Measurements from ENCODE around the gene FERMT3. TPM values are rescaled to one million over a fixed set of nuclear protein-coding genes. Genes with fewer than 3 reads are reported as not detected.

Gene FERMT3
- total and polyA plus RNA-seq, 2 of the 13 experiments (the other 11 are each of a cell fraction or from before 2014, with no cell fraction given): 0.29 TPM; not detected in 1

GRCh38 chr11:64226507-64227051 lies 20.1 kb downstream of the FERMT3 start (continued):
- TF ChIP-seq, protein P1, sequence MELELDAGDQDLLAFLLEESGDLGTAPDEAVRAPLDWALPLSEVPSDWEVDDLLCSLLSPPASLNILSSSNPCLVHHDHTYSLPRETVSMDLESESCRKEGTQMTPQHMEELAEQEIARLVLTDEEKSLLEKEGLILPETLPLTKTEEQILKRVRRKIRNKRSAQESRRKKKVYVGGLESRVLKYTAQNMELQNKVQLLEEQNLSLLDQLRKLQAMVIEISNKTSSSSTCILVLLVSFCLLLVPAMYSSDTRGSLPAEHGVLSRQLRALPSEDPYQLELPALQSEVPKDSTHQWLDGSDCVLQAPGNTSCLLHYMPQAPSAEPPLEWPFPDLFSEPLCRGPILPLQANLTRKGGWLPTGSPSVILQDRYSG (CRISPR knock-in tag; IDR thresholded peaks at IDR 0.05): no peak
- TF ChIP-seq ZGPAT (CRISPR knock-in tag; IDR thresholded peaks at IDR 0.05) (no peak), ZEB1 (IDR thresholded peaks at IDR 0.05; ENCODE audit: insufficient replicate concordance, low read depth) (no peak), DNMT3B (CRISPR knock-in tag; conservative IDR thresholded peaks at IDR 0.05) (no peak), ZFP36 (IDR thresholded peaks at IDR 0.05; ENCODE audit: borderline replicate concordance, low read depth, low read length, partially characterized antibody) (no peak), ZNF354B (CRISPR knock-in tag; IDR thresholded peaks at IDR 0.05) (no peak), ZNF724P (CRISPR knock-in tag; IDR thresholded peaks at IDR 0.05; ENCODE audit: borderline replicate concordance) (no peak), KLF12 (CRISPR knock-in tag; IDR thresholded peaks at IDR 0.05; ENCODE audit: borderline replicate concordance) (peak; percentile 49; the same call in 1 of the 2 replicates), ZNF839 (CRISPR knock-in tag; IDR thresholded peaks at IDR 0.05; ENCODE audit: borderline replicate concordance) (no peak), ZNF569 (CRISPR knock-in tag; IDR thresholded peaks at IDR 0.05; ENCODE audit: borderline replicate concordance) (no peak), THYN1 (CRISPR knock-in tag; IDR thresholded peaks at IDR 0.05; ENCODE audit: borderline replicate concordance, low read depth) (no peak), ZNF160 (CRISPR knock-in tag; IDR thresholded peaks at IDR 0.05) (no peak), ZNF432 (CRISPR knock-in tag; IDR thresholded peaks at IDR 0.05; ENCODE audit: borderline replicate concordance) (no peak), SMARCE1 (IDR thresholded peaks at IDR 0.05; ENCODE audit: borderline replicate concordance) (no peak), ZNF224 (CRISPR knock-in tag; IDR thresholded peaks at IDR 0.05) (0 out of 2 replicates have a peak, but pooled peaks have one; percentile 73), ZNF225 (CRISPR knock-in tag; IDR thresholded peaks at IDR 0.05) (no peak)
- TF ChIP-seq, protein P2, sequence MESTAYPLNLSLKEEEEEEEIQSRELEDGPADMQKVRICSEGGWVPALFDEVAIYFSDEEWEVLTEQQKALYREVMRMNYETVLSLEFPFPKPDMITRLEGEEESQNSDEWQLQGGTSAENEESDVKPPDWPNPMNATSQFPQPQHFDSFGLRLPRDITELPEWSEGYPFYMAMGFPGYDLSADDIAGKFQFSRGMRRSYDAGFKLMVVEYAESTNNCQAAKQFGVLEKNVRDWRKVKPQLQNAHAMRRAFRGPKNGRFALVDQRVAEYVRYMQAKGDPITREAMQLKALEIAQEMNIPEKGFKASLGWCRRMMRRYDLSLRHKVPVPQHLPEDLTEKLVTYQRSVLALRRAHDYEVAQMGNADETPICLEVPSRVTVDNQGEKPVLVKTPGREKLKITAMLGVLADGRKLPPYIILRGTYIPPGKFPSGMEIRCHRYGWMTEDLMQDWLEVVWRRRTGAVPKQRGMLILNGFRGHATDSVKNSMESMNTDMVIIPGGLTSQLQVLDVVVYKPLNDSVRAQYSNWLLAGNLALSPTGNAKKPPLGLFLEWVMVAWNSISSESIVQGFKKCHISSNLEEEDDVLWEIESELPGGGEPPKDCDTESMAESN (CRISPR knock-in tag; conservative IDR thresholded peaks at IDR 0.05): no peak
- TF ChIP-seq, protein P3, sequence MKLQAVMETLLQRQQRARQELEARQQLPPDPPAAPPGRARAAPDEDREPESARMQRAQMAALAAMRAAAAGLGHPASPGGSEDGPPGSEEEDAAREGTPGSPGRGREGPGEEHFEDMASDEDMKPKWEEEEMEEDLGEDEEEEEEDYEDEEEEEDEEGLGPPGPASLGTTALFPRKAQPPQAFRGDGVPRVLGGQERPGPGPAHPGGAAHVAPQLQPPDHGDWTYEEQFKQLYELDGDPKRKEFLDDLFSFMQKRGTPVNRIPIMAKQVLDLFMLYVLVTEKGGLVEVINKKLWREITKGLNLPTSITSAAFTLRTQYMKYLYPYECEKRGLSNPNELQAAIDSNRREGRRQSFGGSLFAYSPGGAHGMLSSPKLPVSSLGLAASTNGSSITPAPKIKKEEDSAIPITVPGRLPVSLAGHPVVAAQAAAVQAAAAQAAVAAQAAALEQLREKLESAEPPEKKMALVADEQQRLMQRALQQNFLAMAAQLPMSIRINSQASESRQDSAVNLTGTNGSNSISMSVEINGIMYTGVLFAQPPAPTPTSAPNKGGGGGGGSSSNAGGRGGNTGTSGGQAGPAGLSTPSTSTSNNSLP (IDR thresholded peaks at IDR 0.05; ENCODE audit: low read depth, low read length): no peak
